ENCODE measurements around the gene CACNB4.

The CACNB4 gene

GRCh38 chr2:152088006-152088405 lies 10.8 kb downstream of the CACNB4 start:
- Histone ChIP-seq H3K4me3 (ENCODE audit: low read depth, low read length) (no peak overlapping the region), H3K36me3 (replicated peaks) (no peaks in the 10 kb centered on the region), H3K27me3 (replicated peaks) (no peaks in the 10 kb centered on the region), H3K27ac (no peak overlapping the region)
- in situ Hi-C loops (cut with HindIII; ENCODE audit: low pct_ligation_motif_present, low sequenced_read_pairs): no loop called here
- TF ChIP-seq CTCF (IDR thresholded peaks at IDR 0.05; ENCODE audit: low read depth, low read length, missing control alignments): no peak
- no peak for DNase-seq

DNA sequence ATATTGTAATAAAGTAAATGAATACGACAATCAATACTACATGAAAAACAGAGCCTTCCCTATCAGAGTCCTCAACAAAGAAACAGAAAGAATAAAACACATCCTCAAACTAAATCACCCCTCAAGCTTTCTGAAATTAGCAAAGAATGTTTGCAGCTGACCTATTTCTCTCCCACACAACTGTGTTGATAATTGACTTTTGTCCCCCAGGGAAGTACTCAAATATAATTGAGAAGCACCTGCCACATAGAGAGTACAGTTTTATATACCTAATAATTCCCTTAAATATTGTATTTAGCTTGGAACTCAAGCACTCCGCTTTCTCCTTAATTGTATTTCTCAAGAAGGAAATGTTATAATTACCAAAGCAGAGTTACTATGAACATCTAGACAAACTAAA lies 12.6 kb downstream of the CACNB4 start:
- Histone ChIP-seq H3K27ac (no peak overlapping the region), H3K36me3 (replicated peaks) (no peaks in the 10 kb centered on the region), H3K27me3 (replicated peaks) (no peaks in the 10 kb centered on the region), H3K4me3 (ENCODE audit: low read depth, low read length) (no peak overlapping the region)
- in situ Hi-C loops (cut with HindIII; ENCODE audit: low pct_ligation_motif_present, low sequenced_read_pairs): no loop called here
- no peak for TF ChIP-seq CTCF (IDR thresholded peaks at IDR 0.05; ENCODE audit: low read depth, low read length, missing control alignments)
- no peak for DNase-seq

DNA sequence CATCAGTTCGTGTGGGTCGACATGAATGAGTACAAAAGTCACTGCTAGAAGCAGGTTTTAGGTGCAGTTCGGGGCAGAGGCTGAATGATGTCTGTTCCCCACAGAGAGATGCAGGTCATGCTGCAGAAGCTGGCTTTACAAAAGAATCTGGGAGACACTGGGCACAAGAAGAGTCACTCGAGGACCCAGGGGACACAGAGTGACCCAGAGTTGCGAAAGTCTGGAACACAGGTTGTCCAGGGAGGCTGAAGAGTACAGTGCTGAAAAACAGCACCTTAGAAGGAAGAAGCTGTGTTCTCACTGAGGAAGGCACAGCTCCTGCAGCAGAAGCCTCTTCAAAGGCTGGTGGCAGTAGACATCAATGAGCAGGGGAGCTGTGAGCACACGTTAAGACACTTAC lies 14.8 kb downstream of the CACNB4 start:
- TF ChIP-seq CTCF (IDR thresholded peaks at IDR 0.05; ENCODE audit: low read depth, low read length, missing control alignments): no peak
- no peaks in the 10 kb centered on the region for H3K36me3 ChIP-seq (replicated peaks)
- no peak overlapping the region for H3K4me3 ChIP-seq (ENCODE audit: low read depth, low read length)
- DNase-seq: no peak
- no peak overlapping the region for H3K27ac ChIP-seq
- in situ Hi-C loops (cut with HindIII; ENCODE audit: low pct_ligation_motif_present, low sequenced_read_pairs): no loop called here
- H3K27me3 ChIP-seq (replicated peaks): no peaks in the 10 kb centered on the region

GRCh38 chr2:152083202-152083875 lies 15.5 kb downstream of the CACNB4 start:
- H3K27me3 ChIP-seq (replicated peaks): no peaks in the 10 kb centered on the region
- no peak for TF ChIP-seq CTCF (IDR thresholded peaks at IDR 0.05; ENCODE audit: low read depth, low read length, missing control alignments)
- no peak for DNase-seq
- in situ Hi-C loops (cut with HindIII; ENCODE audit: low pct_ligation_motif_present, low sequenced_read_pairs): no loop called here
- H3K36me3 ChIP-seq (replicated peaks): no peaks in the 10 kb centered on the region
- no peak overlapping the region for H3K4me3 ChIP-seq (ENCODE audit: low read depth, low read length)
- H3K27ac ChIP-seq: no peak overlapping the region

GRCh38 chr2:152078662-152079061 lies 20.2 kb downstream of the CACNB4 start:
- in situ Hi-C loops (cut with HindIII; ENCODE audit: low pct_ligation_motif_present, low sequenced_read_pairs): no loop called here
- H3K27me3 ChIP-seq (replicated peaks): no peaks in the 10 kb centered on the region
- H3K27ac ChIP-seq: no peak overlapping the region
- no peak for DNase-seq
- H3K4me3 ChIP-seq (ENCODE audit: low read depth, low read length): no peak overlapping the region
- no peak for TF ChIP-seq CTCF (IDR thresholded peaks at IDR 0.05; ENCODE audit: low read depth, low read length, missing control alignments)
- no peaks in the 10 kb centered on the region for H3K36me3 ChIP-seq (replicated peaks)

DNA sequence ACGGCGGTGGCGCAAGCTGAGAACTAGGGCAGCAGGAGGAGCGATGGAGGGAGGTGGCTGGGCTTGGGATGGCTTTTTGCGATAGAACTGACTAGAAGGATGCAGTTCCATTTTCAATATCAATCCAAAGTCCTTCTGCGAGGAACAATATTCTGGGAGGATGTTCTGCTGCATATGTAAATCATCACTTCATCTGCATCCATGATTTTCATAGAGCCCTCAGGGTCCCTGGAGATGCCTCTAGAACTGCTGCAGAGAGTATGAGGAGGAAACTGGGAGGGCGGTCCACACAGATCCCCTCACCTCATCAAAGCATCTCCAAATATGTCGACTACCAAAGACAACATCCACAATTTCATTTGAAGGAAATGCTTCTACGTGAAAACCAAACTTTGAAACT lies 20.8 kb downstream of the CACNB4 start:
- in situ Hi-C loops (cut with HindIII; ENCODE audit: low pct_ligation_motif_present, low sequenced_read_pairs): no loop called here
- H3K4me3 ChIP-seq (ENCODE audit: low read depth, low read length): no peak overlapping the region

More for the DNA sequence above, 20.8 kb downstream of the CACNB4 start:
- no peak for DNase-seq
- Histone ChIP-seq H3K27ac (no peak overlapping the region), H3K27me3 (replicated peaks) (no peaks in the 10 kb centered on the region), H3K36me3 (replicated peaks) (no peaks in the 10 kb centered on the region)
- TF ChIP-seq CTCF (IDR thresholded peaks at IDR 0.05; ENCODE audit: low read depth, low read length, missing control alignments): no peak
